IPS DF 19.7 (cell line): Measurements from ENCODE around the gene EIF4B.

Experiments
- DNase-seq: peaks from one replicate; pipeline ENCODE4 v3.0.0-alpha.2; 2013; ENCODE audit warnings: low read depth, low spot score

EIF4B gene

DNA sequence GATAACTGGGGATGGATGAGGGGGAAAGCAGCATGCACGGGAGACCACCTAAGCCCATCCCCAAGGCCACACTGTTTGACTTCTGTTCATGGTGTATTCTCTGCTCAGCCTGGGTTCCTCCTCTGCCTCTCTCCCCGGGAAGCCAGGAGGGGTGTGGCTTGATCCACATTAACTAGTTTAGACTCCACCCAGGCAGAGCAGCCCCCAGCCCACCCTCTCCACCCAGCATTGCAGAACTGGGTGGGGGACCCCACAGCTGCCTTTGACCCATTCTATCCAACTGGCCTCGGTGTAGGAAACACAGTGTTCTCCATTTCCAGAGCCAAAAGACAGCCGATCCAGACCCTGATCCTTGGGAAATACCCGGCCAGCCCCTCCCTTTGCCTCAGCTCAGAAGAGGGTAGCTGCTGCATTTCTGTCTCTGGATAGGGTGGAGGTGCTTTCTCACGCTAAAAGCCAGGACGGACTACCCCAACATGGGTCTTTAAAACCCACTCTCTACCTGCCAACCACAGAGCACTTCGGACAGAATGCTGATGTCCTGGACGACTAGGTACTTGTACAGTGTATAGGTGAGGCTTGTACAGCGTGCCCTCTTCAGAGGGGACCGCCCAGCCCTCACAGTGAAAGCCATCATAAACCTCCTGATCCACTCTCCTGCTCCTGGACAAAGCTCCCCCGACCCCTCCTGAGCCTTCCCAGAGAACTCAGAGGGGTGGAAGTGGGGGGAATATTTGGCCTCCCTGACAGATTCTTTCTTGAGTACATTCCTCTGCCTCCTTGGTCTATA, 63.6 kb downstream of the EIF4B start:
- DNase-seq: no peak

DNA sequence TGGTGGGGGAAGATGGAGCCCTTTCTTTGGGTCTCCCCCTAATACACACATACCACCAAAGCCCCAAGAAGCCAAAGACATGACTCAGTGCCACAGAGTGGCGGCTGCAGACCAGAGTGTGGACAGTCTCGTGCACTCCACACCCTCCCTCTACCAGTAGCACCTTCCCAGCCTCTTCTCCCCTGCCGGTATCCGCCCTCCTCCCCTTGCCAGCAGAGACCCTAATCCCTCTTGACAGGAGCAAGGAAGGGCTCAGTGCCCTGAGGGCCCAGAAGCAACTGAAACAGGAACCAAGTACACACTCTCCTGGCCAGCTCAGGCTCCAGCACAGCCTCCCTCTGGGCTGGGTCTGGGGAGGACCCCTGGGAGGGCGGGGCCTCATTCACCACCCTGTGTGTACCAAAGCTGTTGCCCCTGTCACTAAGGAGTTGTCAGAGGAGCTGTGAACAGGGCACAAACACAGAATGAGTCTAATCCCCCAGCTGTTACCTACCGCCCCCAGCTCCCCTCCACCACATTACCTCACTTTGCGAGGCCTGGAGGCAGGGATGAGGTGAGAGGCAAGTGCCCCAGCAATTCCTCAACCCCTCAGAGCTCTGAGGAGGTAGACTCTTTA, 64.7 kb downstream of the EIF4B start:
- no peak for DNase-seq

DNA sequence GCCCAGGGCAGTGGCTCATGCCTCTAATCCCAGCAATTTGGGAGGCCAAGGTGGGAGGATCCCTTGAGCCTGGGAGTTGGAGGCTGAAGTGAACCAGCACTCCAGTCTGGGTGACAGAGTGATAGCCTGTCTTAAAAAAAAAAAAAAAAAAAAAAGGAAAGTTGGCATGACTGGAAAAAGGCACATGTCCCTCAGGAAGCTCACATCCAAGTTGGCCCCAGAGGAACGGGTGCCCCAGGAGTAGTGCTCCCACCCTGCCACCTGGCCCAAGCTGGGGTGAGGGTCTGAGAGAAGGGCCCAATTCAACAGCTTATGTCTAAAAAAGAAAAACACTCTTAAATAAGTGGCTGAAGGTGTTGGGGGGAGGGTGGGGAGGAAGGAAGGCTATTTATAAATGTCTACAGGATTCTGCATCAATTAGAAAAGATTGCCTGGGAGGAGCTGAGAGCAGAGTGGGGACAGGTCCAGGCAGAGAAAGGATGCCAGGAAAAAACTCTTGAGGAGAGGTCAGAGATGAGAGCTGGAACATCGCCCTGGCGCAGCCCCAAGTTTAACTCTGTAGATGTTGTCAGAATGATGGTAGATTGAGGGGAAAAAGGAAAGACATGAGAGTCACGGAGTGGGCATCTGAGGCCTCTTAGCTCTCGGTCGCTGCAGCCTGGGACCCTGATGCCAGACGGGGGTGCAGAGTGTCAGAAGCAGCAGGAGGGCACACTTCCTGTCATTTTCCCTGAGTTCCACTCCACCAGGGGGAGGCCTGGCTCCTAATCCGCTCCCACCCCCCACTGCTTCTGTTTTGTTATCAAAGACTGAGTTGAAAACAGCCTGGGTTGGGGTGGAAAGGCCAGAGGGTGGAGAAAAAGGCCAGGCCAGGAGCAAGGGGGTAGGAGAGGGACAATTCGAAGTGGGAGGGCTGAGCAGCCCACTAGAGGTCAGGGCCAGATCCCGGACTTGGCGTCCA, 65.6 kb downstream of the EIF4B start:
- no peak for DNase-seq

DNA sequence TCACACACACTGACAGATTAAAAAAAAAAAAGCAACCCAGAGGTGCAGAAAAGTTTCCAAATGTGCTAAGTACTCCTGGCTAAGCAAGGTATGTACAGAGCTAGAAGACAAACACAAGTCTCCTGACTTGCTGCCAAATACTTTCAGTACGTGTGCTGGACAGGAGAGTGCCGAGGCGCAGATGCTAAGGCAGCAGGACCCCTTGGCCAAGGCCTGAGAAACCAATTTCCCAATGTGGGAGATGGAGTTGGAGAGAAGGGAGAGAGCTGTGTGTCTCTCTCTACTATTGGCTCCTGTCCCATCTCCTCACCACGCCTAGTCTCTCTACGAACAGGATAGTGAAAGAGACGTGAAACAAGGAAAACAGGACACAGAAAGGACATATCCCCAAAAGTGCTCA, 67.6 kb downstream of the EIF4B start:
- DNase-seq: no peak

DNA sequence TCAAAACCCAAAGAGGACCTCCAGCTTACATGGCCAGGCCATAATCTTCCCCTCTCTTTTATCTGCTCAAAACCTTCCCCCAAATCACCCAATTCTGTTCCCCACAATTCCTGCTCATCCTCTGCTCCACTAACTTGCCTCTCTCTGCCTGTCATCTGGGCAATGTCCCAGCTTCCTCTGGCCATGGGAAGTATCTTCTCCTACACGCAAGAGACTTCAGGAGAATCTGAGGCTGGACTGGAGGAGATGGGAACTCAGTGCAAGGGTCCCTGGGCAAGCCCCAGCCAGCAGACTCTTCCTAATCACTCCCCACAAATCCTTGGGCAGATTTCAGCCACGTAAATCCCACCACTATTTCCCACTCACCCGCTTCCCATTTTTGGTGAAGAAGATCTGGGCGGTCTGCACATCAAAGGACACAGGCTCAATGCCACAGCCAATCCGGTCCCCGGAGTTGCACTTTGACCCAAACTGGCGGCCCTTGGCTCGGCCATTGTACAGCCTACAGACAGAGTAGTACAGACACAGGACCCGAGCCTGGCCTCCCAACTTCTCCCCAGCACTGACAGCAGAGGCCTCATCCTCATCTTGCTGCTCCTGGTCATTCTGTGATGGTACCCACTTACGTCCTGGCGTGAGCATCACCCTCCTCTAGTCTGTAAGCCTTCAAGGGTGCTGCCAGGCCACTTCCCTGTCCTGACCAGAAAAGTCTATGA, 68.2 kb downstream of the EIF4B start:
- no peak for DNase-seq

DNA sequence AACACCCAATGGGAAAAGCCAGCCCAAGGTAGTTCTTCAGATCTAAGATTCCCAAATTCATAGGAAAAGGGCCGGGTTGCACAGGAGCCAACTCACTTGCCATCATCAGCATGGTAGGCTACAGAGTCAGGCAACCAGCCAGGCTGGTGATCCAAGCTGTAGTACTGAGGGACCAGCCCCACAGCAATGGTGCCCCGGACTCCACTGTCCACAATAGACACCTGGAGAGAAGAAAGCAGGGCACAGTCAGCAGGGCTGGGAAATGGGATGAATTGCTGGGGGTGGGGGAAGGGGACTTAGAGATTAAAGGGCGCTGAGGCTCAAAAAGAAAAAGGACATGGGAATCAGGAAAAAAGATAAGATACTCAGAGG, 68.7 kb downstream of the EIF4B start:
- DNase-seq: no peak

DNA sequence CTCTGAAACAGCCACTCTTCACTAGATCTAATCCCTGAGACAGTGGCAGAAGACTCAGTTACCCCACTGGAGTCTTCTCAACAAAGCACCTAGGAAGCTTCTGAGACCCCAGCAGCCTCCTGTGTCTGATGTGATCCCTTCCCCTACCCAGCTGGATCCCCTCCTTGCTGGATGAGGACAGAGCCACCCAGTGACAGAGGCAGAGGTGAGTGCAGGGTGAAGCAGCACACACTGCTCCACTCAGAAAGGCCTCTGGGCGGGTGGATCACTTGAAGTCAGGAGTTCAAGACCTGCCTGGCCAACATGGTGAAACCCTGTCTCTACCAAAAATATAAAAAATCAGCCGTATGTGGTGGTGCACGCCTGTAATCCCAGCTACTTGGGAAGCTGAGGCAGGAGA, 70.2 kb downstream of the EIF4B start:
- no peak for DNase-seq

DNA sequence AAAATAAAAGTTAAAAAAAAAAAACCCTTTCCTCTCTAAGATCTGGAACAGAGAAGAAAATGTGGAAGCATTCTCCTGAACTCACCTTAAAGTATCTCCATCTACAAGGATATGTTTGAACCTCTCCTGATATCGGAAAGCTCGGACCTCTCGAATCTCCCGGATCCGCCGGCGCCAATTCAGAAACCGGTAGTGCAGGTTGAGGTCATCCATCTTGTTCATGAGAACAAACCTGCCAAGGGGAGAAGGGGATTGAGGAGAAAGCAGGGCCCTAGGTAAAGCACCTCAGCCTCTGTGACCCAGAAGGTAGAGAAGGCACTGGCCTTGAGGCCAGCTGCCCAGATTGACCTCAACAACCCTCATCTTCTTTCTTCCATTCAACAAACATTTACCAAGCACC, 70.8 kb downstream of the EIF4B start:
- no peak for DNase-seq

DNA sequence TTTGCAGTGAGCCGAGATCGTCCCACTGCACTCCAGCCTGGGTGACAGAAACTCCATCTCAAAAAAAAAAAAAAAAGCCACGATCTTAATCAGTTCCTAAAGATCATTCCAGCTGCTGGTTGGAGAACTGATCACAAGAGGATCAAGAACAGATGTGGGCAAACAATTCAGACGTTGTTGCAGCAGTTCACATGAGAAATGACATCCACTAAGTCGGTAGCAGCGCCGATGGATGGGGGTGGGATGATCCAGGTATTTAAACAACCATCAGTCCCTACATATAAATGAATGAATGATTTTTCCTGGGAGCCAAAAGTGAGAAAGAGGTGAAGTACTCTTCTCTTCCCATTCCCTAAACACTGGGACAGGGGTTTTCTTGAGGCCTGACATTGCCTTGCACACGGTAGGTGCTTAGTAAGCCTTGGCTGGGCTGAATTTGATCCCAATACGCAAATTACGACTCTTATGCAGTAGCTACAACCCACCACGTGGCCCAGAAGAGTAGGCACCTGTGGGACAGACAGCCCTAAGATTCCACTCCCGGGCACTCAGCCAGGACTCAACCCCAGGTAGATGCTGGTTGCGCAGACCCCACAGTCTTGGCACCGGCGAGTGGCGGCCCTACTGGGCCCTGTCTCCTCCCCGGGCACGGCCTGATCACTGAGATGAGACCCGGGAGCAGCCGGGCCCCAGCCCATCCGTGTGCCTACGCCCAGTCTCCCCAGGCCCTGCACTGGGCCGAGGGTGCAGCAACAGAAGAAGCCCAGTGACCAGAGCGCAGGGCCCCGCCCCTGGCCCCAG, 72.4 kb downstream of the EIF4B start:
- no peak for DNase-seq

DNA sequence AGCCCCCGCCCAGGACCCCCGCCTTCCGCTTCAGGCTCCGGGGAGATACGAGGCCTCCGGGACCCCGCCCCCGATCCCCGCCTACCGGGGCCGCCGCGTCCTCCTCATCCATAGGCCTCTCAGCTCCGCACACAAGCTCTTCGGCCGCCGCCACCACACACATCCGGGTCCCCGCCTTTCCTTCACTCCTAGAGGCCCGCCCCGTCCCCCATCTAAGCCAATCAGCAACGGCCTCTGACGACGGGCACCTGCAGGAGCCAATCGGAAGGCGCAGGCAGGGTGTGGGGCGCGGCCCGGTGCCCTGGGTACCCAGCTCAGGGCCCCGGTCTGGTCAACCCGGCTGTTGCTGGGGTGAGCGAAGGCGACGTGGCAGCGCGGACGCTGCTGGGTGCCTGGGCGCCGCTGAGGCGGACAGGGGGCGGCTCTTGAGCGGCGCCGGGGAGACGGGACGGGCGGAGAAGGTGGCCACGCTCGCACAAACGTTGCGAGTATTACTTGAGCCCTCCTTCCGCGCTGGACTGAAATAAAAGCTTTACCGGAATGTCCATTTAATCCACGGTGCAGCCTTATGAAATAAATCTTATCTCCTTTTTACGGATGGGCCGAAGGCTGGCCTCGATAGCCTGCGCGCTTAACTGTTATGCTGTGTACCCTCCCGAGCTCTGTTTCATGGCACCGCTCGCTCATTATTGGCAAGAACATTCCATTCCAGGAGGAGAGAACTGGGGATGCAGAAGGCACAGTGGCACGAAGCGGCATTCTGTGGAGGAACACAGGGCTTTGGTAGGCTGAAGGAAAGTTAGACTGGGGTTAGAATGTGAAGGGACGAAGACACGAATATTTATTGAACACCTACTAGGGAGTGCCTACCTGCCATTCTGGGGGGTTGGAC, 73.2 kb downstream of the EIF4B start, which contains the start of gene SPRYD3:
TSS of gene SPRYD3 (minus strand) at position 165 of the 892 bp plus-strand sequence. CDS start at position 108, 57 bp downstream.
- no peak for DNase-seq

DNA sequence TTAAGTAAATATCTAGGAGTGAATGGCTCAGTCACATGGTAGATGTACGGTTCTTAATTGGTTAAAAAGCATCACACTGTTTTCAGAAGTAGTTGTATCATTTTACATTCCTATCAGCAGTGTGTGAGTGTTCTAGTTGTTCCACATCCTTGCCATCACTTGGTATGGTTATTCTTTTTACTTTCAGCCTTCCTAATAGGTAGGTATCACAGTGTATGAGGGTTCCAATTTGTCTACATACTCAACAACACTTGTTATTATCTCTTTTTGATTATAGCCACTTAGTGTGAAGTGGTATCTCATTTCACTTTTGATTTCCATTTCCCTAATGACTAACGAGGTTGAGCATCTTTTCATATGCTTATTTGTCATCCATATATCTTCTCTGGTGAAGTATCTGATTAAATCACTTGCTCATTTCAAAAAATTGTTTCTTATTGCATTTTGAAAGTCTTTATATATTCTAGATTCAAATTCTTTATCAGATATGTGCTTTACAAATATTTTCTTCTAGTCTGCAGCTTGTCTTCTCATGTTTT, 76.5 kb downstream of the EIF4B start:
- DNase-seq: no peak

DNA sequence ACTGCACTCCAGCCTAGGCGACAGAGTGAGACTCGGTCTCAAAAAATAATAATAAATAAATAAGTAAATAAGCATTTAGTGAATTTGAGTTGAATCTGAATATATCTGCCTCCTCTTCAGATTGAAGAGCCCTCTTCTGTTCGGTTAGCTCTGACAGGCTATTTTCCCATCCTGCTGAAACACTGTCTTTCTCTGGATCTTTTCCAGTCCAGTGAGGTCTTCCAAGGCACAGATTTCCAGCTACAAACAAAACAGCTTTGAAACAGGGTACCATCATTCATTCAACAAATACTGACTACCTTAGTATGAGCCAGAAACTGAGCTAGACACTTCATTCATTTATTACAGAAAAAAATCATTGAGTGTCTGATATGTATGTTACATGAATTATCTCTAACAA, 80.1 kb downstream of the EIF4B start:
- DNase-seq: no peak

DNA sequence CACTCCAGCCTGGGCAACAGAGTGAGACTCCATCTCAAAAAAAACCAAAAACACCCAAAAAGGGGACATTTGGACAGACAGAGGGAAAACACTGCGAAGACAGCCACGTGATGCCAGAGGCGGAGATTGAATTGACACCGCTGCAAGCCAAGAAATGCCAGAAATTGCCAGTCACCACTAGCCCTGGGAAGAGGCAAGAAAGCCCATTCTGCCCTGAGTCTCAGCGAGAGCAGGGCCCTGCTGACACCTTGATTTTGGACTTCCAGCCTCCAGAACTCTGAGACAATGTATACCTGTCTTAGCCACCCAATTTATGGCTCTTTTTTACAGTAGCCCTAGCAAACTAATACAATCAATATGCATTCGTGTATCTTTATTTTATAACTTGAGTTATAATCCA, 83.8 kb downstream of the EIF4B start:
- DNase-seq: no peak

DNA sequence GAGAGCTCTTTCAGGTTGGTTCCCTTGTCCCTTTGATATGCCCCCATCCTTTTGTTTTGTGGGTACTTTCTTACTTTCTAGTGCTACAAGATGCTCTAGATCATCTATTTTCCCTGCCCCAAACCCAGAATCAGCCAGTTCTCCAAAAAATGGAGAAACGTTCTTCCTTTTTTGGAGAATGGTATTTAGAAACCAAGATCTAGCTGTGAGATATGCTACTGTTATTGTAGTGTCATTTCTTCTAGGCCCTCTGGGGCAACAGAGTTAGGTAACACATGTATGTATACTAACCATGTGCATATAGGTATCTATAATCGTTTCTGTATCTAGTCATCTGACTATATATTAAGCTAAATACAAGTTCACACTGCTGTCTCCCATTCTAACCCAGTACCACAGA, 84.3 kb downstream of the EIF4B start:
- DNase-seq: no peak

DNA sequence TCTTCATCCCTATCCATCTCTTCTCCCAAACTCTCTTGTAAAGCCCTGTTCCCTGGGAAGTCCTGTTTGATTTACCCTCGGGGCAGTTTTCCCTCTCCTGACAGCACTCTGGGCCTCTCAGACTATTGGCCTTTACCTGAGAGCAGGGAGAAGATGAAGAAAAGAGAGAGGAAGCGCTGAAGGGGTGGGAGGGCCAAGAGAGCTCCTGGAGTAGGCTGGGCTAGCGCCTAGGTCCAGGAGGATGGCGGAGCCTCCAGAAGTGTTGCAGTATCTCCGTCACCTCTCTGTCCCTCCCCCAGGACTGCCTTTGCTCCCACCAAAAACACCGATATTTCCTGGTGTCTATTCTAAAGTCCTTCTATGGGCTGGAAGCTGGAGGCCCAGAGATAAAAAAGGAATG, 85.5 kb downstream of the EIF4B start:
- no peak for DNase-seq
